Measurements from ENCODE around the gene GABBR1.

GABBR1 gene

GRCh38 chr6:29524044-29524443 is 108.9 kb downstream of the GABBR1 start:
- DNase-seq, result no peak

- no peak for DNase-seq
Observed at GRCh38 chr6:29522227-29522626, 110.8 kb downstream of the GABBR1 start.

DNA sequence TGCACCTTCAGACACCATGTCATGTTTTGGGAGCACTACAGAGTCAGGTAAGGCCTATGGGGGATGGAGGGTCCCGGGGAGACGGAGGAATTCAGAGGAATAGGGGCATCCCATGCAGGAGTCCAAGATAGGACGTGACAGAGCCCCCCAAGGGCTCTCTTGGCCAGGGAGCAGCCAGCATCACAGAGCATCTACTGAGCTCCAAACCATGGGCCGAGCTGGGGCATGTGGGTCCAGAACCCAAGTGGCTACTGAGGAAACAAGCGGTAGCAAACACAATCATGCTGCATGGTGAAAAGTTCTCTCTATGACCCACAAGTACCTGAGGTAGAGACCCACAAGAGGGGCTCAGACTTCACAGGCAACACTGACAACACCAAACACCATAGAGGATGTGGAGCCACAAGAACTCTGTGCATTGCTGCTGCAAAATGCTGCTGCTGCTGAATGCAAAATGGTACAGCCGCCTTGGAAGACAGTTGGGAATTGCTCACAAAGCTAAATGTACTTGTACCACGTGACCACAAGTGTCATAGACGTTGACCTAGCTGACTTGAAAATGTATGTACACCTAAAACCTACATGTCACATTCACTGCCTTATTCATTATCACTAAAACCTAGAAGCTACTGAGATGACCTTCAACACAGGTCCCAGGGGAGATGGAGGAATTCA is 111.8 kb downstream of the GABBR1 start:
- DNase-seq, result no peak

GRCh38 chr6:29520232-29520631 is 112.8 kb downstream of the GABBR1 start:
- no peak for DNase-seq

GRCh38 chr6:29519291-29520010 is 113.5 kb downstream of the GABBR1 start:
- no peak for DNase-seq

DNA sequence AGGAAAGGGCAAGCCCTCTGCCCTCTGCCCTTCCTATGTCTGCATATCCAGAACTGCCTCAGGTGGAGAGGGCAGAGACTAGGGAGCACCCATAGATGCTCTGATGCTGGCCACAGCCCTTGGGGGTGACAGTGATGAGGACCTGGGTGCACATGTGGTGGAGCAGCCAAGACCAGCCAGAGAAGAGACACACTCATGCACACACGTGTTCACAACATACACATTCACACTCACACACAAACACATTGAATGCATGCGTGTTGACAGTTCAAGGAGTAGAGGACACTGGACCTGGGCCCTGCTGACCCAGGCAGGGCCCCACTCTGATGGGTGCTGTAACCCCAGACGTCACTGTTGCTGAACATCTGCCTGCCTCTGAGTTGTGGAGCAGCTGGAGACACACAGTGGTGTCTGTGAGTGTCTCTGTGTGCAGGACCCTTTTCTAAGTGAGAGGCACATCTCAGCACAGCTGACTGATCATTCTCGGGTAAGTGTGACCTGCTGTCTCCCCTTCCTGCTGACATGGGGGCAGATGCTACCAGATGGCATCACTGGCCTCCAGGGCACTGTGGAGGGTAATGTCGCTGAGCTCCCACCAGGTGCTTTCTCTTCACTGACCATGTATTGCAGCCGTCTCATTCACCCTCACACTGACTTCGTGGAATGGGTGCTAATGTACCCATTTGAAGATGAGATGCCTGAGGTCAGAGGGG is 115.1 kb downstream of the GABBR1 start:
- DNase-seq, result no peak

GRCh38 chr6:29517245-29517644 is 115.7 kb downstream of the GABBR1 start:
- no peak for DNase-seq

DNA sequence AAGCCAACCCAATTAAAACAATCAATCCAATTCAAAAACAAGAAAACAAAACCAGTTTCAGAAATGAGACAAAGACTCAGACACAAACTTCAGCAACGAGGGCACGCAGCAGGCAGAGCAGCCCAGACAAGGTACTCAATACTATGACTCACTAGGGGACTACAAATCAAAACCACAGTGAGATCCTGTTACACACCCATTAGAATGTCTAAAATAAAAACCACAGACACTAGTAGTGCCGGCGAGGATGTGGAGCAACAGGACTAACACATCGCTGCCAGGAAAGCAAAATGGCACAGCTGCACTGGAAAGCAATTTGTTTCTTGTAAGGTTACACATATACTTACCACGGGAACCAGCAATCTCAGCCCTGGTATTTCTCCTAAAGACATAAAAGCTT is 116.9 kb downstream of the GABBR1 start:
- DNase-seq, result no peak

- DNase-seq, result no peak
Observed at GRCh38 chr6:29510746-29511300, 122.2 kb downstream of the GABBR1 start.

- no peak for DNase-seq
Observed at GRCh38 chr6:29510202-29510601, 122.8 kb downstream of the GABBR1 start.
